Measurements from ENCODE around the gene SLC4A8. TPM values are rescaled to one million over a fixed set of nuclear protein-coding genes. Genes with fewer than 3 reads are reported as not detected.

The SLC4A8 gene
- total RNA-seq, 1 donor from 2014 or later = 1.2 TPM

GRCh38 chr12:51395283-51396230, 29.1 kb upstream of the SLC4A8 start:
- DNase-seq = no peak

GRCh38 chr12:51397670-51398069, 27.0 kb upstream of the SLC4A8 start:
- no peak for DNase-seq

- DNase-seq = no peak
Observed at GRCh38 chr12:51399891-51400290, 24.7 kb upstream of the SLC4A8 start.

GRCh38 chr12:51401020-51401419, 23.6 kb upstream of the SLC4A8 start:
- DNase-seq = no peak

GRCh38 chr12:51401486-51401885, 23.1 kb upstream of the SLC4A8 start:
- no peak for DNase-seq

GRCh38 chr12:51401900-51402299, 22.7 kb upstream of the SLC4A8 start:
- DNase-seq = no peak

GRCh38 chr12:51403159-51403558, 21.5 kb upstream of the SLC4A8 start:
- no peak for DNase-seq

- no peak for DNase-seq
Observed at GRCh38 chr12:51403681-51404136, 20.9 kb upstream of the SLC4A8 start.

- no peak for DNase-seq
Observed at GRCh38 chr12:51404627-51405026, 20.0 kb upstream of the SLC4A8 start.

GRCh38 chr12:51405801-51406207, 18.8 kb upstream of the SLC4A8 start:
- no peak for DNase-seq

- DNase-seq = no peak
Observed at GRCh38 chr12:51406290-51406689, 18.3 kb upstream of the SLC4A8 start.

- DNase-seq = no peak
Observed at GRCh38 chr12:51406859-51407258, 17.8 kb upstream of the SLC4A8 start.

- DNase-seq = no peak
Observed at GRCh38 chr12:51407604-51408003, 17.0 kb upstream of the SLC4A8 start.

- no peak for DNase-seq
Observed at GRCh38 chr12:51409846-51410245, 14.8 kb upstream of the SLC4A8 start.

- no peak for DNase-seq
Observed at GRCh38 chr12:51413149-51413548, 11.5 kb upstream of the SLC4A8 start.

- DNase-seq = no peak
Observed at GRCh38 chr12:51413791-51414190, 10.8 kb upstream of the SLC4A8 start.

GRCh38 chr12:51415931-51416330, 8.7 kb upstream of the SLC4A8 start:
- no peak for DNase-seq

- DNase-seq = no peak
Observed at GRCh38 chr12:51417826-51418225, 6.8 kb upstream of the SLC4A8 start.

- no peak for DNase-seq
Observed at GRCh38 chr12:51419425-51420193, 5.0 kb upstream of the SLC4A8 start.

GRCh38 chr12:51421266-51421884, 3.3 kb upstream of the SLC4A8 start:
- DNase-seq = peak; percentile 72

GRCh38 chr12:51424094-51424661, 453 bp upstream of the SLC4A8 start:
- no peak for DNase-seq

- DNase-seq = no peak
Observed at GRCh38 chr12:51428256-51428655, 3.6 kb downstream of the SLC4A8 start.

All from tongue (tissue), 2 donors.